ENCODE results near the gene PRAMEF27. TPM values are rescaled to one million over a fixed set of nuclear protein-coding genes. Genes with fewer than 3 reads are reported as not detected.

The PRAMEF27 gene
- not detected in 5 replicates for total RNA-seq (2022; extraction: Qiagen RNA extraction)

DNA sequence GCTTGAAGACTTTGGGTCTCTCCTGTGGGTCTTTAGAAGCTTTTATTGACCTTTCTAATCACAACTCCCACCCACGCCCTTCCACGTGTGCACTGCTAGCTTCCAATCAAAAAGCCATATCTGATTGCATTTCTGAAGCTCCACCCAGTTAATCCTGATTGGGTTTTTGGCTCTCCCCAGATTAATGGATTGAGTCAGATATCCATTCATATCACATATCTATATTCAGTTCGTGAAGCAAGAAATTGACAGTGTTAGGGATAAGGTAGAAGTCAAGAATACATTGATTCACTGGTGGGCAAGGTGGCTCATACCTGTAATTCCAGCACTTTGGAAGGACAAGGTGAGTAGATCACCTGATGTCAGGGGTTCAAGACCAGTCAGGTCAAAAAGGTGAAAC lies at the start of gene PRAMEF27:
Gene PRAMEF27 (minus strand): TSS at position 101 of the 400 bp plus-strand sequence. CDS start 2,916 bp downstream, outside the sequence.

GRCh38 chr1:13070474-13070873 lies 14.1 kb upstream of the PRAMEF27 start, which contains the start of gene PRAMEF25:
Gene PRAMEF25, plus strand, starts transcription at chr1:13070774. Its CDS starts 2,920 bp downstream, at chr1:13073694.

Other genes starting within 250 kb of the PRAMEF27 start
- not detected in 5 replicates for gene PRAMEF11, start 225.2 kb downstream of the PRAMEF27 start, total RNA-seq (2022; extraction: Qiagen RNA extraction)
- not detected in 5 replicates for gene HNRNPCL1, start 207.9 kb downstream of the PRAMEF27 start, total RNA-seq (2022; extraction: Qiagen RNA extraction)
- gene PRAMEF2, start 199.5 kb downstream of the PRAMEF27 start, total RNA-seq (2022; extraction: Qiagen RNA extraction), result 0.08 to 0.13 TPM (median 0.08 TPM) in 4 of 5 replicates, not detected in the other
- gene PRAMEF4, start 170.4 kb downstream of the PRAMEF27 start, total RNA-seq (2022; extraction: Qiagen RNA extraction), result not detected in 5 replicates
- gene PRAMEF10, start 158.3 kb downstream of the PRAMEF27 start, total RNA-seq (2022; extraction: Qiagen RNA extraction), result not detected in 5 replicates
- gene PRAMEF7, start 140.0 kb downstream of the PRAMEF27 start, total RNA-seq (2022; extraction: Qiagen RNA extraction), result not detected in 5 replicates
- not detected in 5 replicates for gene PRAMEF6, start 109.0 kb downstream of the PRAMEF27 start, total RNA-seq (2022; extraction: Qiagen RNA extraction)
- not detected in 5 replicates for gene HNRNPCL3, start 4.2 kb upstream of the PRAMEF27 start, total RNA-seq (2022; extraction: Qiagen RNA extraction)
- gene PRAMEF25, start 14.2 kb upstream of the PRAMEF27 start, total RNA-seq (2022; extraction: Qiagen RNA extraction), result not detected in 5 replicates
- not detected in 5 replicates for gene HNRNPCL2, start 60.3 kb upstream of the PRAMEF27 start, total RNA-seq (2022; extraction: Qiagen RNA extraction)
- not detected in 5 replicates for gene PRAMEF26, start 99.4 kb upstream of the PRAMEF27 start, total RNA-seq (2022; extraction: Qiagen RNA extraction)
- gene HNRNPCL4, start 109.1 kb upstream of the PRAMEF27 start, total RNA-seq (2022; extraction: Qiagen RNA extraction), result not detected in 5 replicates
- not detected in 5 replicates for gene PRAMEF9, start 115.3 kb upstream of the PRAMEF27 start, total RNA-seq (2022; extraction: Qiagen RNA extraction)
- 0.06 TPM in 1 of 5 replicates, not detected in the others for gene PRAMEF13, start 144.8 kb upstream of the PRAMEF27 start, total RNA-seq (2022; extraction: Qiagen RNA extraction)
- not detected in 5 replicates for gene PRAMEF18, start 169.6 kb upstream of the PRAMEF27 start, total RNA-seq (2022; extraction: Qiagen RNA extraction)
- not detected in 5 replicates for gene PRAMEF5, start 197.6 kb upstream of the PRAMEF27 start, total RNA-seq (2022; extraction: Qiagen RNA extraction)
- gene PRAMEF8, start 228.6 kb upstream of the PRAMEF27 start, total RNA-seq (2022; extraction: Qiagen RNA extraction), result not detected in 5 replicates
- not detected in 5 replicates for gene PRAMEF33, start 247.0 kb upstream of the PRAMEF27 start, total RNA-seq (2022; extraction: Qiagen RNA extraction)

Measured in A549 treated with Hydrocortisone at 1 μM for 4 hours (cell line).